ENCODE measurements around the gene CC2D2A. TPM values are rescaled to one million over a fixed set of nuclear protein-coding genes. Genes with fewer than 3 reads are reported as not detected.

Gene CC2D2A
- total RNA-seq, 1 donor from 2014 or later = 25.8 TPM

DNA sequence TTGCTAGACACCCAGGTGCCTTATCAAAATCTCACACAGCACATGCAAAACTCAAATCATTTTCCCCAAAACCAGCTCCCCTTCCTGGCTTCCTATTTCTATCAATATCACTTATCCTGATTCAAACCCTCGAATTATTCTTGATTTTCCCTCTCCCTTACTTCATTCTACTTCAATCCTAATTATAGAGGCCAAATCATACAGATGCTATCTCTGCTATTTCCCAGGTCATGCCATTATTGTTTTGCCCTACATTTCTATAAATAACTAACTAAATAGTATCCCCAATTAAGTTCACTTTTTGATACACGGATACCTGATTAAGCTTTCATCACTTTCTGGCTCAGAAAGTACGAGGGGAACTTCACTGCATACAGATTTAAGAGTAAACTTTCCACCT is 123.1 kb downstream of the CC2D2A start:
- no peak overlapping the region for H3K27ac Mint-ChIP-seq
- H3K4me1 Mint-ChIP-seq (ENCODE audit: low read depth) = no peaks in the 10 kb centered on the region

DNA sequence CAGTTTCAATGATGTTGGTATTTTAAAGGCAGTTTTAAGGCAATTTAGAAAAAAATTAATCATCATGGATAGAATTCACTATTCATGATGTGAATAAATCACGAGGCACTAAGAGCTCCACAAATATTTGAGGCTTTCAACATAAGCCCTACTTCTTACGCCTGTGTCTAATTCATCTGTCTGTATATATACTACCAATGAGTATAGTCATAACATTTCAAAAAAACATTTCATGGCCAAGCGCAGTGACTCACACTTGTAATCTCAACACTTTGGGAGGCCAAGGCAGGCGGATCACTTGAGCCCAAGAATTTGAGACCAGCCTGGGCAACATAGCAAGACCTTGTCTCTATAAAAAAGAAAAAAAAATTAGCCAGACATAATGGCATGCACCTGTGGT is 129.0 kb downstream of the CC2D2A start:
- Mint-ChIP-seq H3K27ac (no peak overlapping the region), H3K4me1 (ENCODE audit: low read depth) (no peaks in the 10 kb centered on the region), H3K36me3 (ENCODE audit: insufficient read depth) (peaks cover 34% of the 10 kb centered on the region), H3K9me3 (ENCODE audit: low read depth) (peaks cover 2% of the 10 kb centered on the region), H3K4me3 (ENCODE audit: low read depth) (no peak overlapping the region), H3K27me3 (no peaks in the 10 kb centered on the region)
- no peak for DNase-seq (ENCODE audit: low spot score, unreplicated experiment)
- TF ChIP-seq, protein P1, sequence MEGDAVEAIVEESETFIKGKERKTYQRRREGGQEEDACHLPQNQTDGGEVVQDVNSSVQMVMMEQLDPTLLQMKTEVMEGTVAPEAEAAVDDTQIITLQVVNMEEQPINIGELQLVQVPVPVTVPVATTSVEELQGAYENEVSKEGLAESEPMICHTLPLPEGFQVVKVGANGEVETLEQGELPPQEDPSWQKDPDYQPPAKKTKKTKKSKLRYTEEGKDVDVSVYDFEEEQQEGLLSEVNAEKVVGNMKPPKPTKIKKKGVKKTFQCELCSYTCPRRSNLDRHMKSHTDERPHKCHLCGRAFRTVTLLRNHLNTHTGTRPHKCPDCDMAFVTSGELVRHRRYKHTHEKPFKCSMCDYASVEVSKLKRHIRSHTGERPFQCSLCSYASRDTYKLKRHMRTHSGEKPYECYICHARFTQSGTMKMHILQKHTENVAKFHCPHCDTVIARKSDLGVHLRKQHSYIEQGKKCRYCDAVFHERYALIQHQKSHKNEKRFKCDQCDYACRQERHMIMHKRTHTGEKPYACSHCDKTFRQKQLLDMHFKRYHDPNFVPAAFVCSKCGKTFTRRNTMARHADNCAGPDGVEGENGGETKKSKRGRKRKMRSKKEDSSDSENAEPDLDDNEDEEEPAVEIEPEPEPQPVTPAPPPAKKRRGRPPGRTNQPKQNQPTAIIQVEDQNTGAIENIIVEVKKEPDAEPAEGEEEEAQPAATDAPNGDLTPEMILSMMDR (IDR thresholded peaks at IDR 0.05; ENCODE audit: unreplicated experiment) = no peak

More for the DNA sequence above, 123.1 kb downstream of the CC2D2A start:
- no peaks in the 10 kb centered on the region for H3K27me3 Mint-ChIP-seq
- no peak for DNase-seq (ENCODE audit: low spot score, unreplicated experiment)
- peaks cover under 1% of the 10 kb centered on the region for H3K9me3 Mint-ChIP-seq (ENCODE audit: low read depth)
- H3K36me3 Mint-ChIP-seq (ENCODE audit: insufficient read depth) = peaks cover 2% of the 10 kb centered on the region
- TF ChIP-seq, protein P1 (IDR thresholded peaks at IDR 0.05; ENCODE audit: unreplicated experiment) = no peak
- H3K4me3 Mint-ChIP-seq (ENCODE audit: low read depth) = no peak overlapping the region

DNA sequence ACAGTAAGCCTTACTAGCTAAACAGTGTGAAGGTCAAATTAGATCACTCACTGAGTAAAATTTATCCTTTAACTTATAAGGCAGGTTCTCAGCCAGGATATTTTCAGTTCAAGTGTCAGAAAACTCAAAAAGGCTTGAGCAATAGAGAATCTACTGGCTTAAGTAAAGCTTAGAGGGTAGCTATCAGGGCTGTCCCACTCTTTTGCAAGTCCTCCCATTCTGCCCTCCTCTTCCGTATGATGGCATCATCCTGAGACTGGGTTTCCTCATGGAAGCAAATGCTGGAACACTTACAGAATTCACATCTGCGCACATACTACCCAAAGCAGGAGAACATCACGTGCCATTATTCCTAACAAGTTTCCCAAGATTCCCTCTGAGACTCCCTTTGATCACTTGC is 130.5 kb downstream of the CC2D2A start:
- Mint-ChIP-seq H3K4me1 (ENCODE audit: low read depth) (no peaks in the 10 kb centered on the region), H3K4me3 (ENCODE audit: low read depth) (no peak overlapping the region)

DNA sequence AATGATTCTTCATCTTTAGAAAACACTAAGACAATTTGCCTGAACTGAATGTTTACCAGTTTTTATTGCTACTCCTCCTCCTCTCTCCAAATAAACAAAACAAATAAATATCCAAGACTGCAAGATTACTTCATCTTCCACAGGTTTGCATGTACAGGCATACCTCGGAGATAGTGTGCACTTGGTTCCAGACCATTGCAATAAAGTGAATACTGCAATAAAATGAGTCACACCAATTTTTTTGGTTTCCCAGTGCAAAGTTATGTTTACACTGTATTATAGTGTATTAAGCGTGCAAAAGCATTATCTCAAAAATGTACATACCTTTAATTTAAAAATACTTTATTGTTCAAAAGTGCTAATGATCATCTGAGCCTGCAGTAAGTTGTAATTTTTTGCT is 132.2 kb downstream of the CC2D2A start:
- H3K27me3 Mint-ChIP-seq = no peaks in the 10 kb centered on the region
- peaks cover 2% of the 10 kb centered on the region for H3K9me3 Mint-ChIP-seq (ENCODE audit: low read depth)
- DNase-seq (ENCODE audit: low spot score, unreplicated experiment) = no peak
- H3K27ac Mint-ChIP-seq = no peak overlapping the region
- no peak overlapping the region for H3K4me3 Mint-ChIP-seq (ENCODE audit: low read depth)
- TF ChIP-seq, protein P1 (IDR thresholded peaks at IDR 0.05; ENCODE audit: unreplicated experiment) = no peak
- no peaks in the 10 kb centered on the region for H3K4me1 Mint-ChIP-seq (ENCODE audit: low read depth)
- H3K36me3 Mint-ChIP-seq (ENCODE audit: insufficient read depth) = peaks cover 52% of the 10 kb centered on the region

More for the DNA sequence above, 130.5 kb downstream of the CC2D2A start:
- TF ChIP-seq, protein P1 (IDR thresholded peaks at IDR 0.05; ENCODE audit: unreplicated experiment) = no peak
- Mint-ChIP-seq H3K27me3 (no peaks in the 10 kb centered on the region), H3K27ac (peak overlapping the region; percentile 33), H3K36me3 (ENCODE audit: insufficient read depth) (peaks cover 47% of the 10 kb centered on the region), H3K9me3 (ENCODE audit: low read depth) (peaks cover 2% of the 10 kb centered on the region)
- no peak for DNase-seq (ENCODE audit: low spot score, unreplicated experiment)

DNA sequence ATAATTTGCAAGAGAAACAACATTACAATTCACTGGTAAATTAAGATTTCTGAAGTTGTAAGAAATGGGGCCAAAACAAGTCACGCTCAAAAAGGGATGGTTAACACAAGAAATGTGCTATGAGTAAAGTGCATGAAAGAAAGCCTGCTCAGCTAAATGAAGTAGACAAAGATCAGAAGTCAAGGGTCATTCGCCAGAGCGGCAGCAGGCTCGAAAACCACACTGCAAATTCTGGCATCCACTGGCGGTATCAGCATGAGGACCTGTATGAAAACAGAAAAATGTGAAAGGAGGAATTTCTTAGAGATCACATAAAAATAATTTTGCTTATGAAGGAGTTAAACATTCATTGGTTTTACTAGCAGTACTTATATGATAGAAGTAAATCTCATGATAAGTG is 135.9 kb downstream of the CC2D2A start:
- Mint-ChIP-seq H3K27me3 (no peaks in the 10 kb centered on the region), H3K27ac (peak overlapping the region; percentile 14), H3K36me3 (ENCODE audit: insufficient read depth) (peaks cover 43% of the 10 kb centered on the region), H3K9me3 (ENCODE audit: low read depth) (peaks cover 2% of the 10 kb centered on the region), H3K4me3 (ENCODE audit: low read depth) (no peak overlapping the region), H3K4me1 (ENCODE audit: low read depth) (no peaks in the 10 kb centered on the region)
- no peak for DNase-seq (ENCODE audit: low spot score, unreplicated experiment)
- TF ChIP-seq, protein P1 (IDR thresholded peaks at IDR 0.05; ENCODE audit: unreplicated experiment) = no peak

Data from progenitor cell of endocrine pancreas (in vitro differentiated cells).